DOHH2 (cell line): ENCODE measurements around the gene SEC14L3.

Source experiments
- H3F3A ChIP-seq: fragments of 200-600 bp; sonication (generic), shearing (Covaris generic); 2 replicates; pipeline ENCODE4 v1.6.0; 2016; ENCODE audit warnings: antibody characterized with exemption, mild to moderate bottlenecking; ENCODE audit not compliant: control insufficient read depth, insufficient read depth
- H3K27ac ChIP-seq: fragments of 200-600 bp; sonication (generic); 2 replicates; pipeline ENCODE4 v1.5.1; 2014; ENCODE audit warnings: low read depth, mild to moderate bottlenecking, low read length, moderate library complexity
- H3K27me3 ChIP-seq: fragments of 200-600 bp; sonication (generic); 2 replicates; pipeline ENCODE4 v1.6.1; 2014; ENCODE audit warnings: mild to moderate bottlenecking, low read length, mixed read lengths; ENCODE audit not compliant: control insufficient read depth
- H3K36me3 ChIP-seq: fragments of 200-600 bp; sonication (generic); 2 replicates; pipeline ENCODE4 v1.6.1; 2014; ENCODE audit warnings: mild to moderate bottlenecking, low read length, moderate library complexity, mixed read lengths; ENCODE audit not compliant: control insufficient read depth
- H3K4me1 ChIP-seq: fragments of 200-600 bp; sonication (generic); 2 replicates; pipeline ENCODE4 v1.6.1; 2014; ENCODE audit warnings: mild to moderate bottlenecking, low read length, mixed read lengths; ENCODE audit not compliant: control insufficient read depth
- H3K4me2 ChIP-seq: fragments of 200-600 bp; sonication (generic); 2 replicates; pipeline ENCODE4 v1.6.0; 2014; ENCODE audit warnings: mild to moderate bottlenecking, low read length, moderate library complexity
- H3K4me3 ChIP-seq: fragments of 200-600 bp; sonication (generic); 2 replicates; pipeline ENCODE4 v1.5.1; 2014; ENCODE audit warnings: mild to moderate bottlenecking, low read length, mixed read lengths
- H3K79me2 ChIP-seq: fragments of 200-600 bp; sonication (generic); 2 replicates; pipeline ENCODE4 v1.6.1; 2014; ENCODE audit warnings: mild to moderate bottlenecking, low read length, mixed read lengths; ENCODE audit not compliant: control insufficient read depth
- H3K9me2 ChIP-seq: fragments of 200-600 bp; sonication (generic); replicated peaks from 2 replicates; pipeline ENCODE4 v1.6.1; 2014; ENCODE audit warnings: mild to moderate bottlenecking, low read length, mixed read lengths; ENCODE audit not compliant: control insufficient read depth
- H3K9me3 ChIP-seq: fragments of 200-600 bp; sonication (generic); 2 replicates; pipeline ENCODE4 v1.6.1; 2014; ENCODE audit warnings: antibody characterized with exemption, low read length, mixed read lengths; ENCODE audit not compliant: control insufficient read depth, insufficient read depth
- H4K20me1 ChIP-seq: fragments of 200-600 bp; sonication (generic); 2 replicates; pipeline ENCODE4 v1.6.0; 2014; ENCODE audit warnings: low read depth, mild to moderate bottlenecking, antibody characterized with exemption, low read length, moderate library complexity; ENCODE audit not compliant: control insufficient read depth, insufficient read depth
- CTCF ChIP-seq: fragments of 200-600 bp; sonication (generic); IDR thresholded peaks from one replicate; pipeline ENCODE4 v1.5.1; 2014; ENCODE audit warnings: antibody characterized with exemption, mild to moderate bottlenecking, low read depth, low read length; ENCODE audit not compliant: poor library complexity, severe bottlenecking
- EZH2phosphoT487 ChIP-seq: fragments of 200-600 bp; sonication (generic); IDR thresholded peaks from 2 replicates; pipeline ENCODE4 v1.6.1; 2017; ENCODE audit warnings: borderline replicate concordance, mild to moderate bottlenecking, antibody characterized with exemption, low read length, moderate library complexity, mixed read lengths

SEC14L3 gene

GRCh38 chr22:30441088-30441487 lies 30.7 kb downstream of the SEC14L3 start:
- Histone ChIP-seq H3K27me3 (peaks cover 6% of the 10 kb centered on the region), H3K9me3 (peaks cover 2% of the 10 kb centered on the region; the same call in 1 of the 2 replicates)

GRCh38 chr22:30439836-30440235 lies 32.0 kb downstream of the SEC14L3 start:
- no peak overlapping the region for H3K27ac ChIP-seq
- H4K20me1 ChIP-seq, result no peaks in the 10 kb centered on the region
- no peaks in the 10 kb centered on the region for H3K27me3 ChIP-seq
- H3K79me2 ChIP-seq, result no peaks in the 10 kb centered on the region
- TF ChIP-seq EZH2phosphoT487 (no peak), CTCF (no peak)
- H3K4me3 ChIP-seq, result no peak overlapping the region
- no peaks in the 10 kb centered on the region for H3K9me2 ChIP-seq
- H3K4me1 ChIP-seq, result peaks cover 37% of the 10 kb centered on the region
- peaks cover 4% of the 10 kb centered on the region; the same call in 1 of the 2 replicates for H3K9me3 ChIP-seq
- peaks cover 6% of the 10 kb centered on the region; the same call in 1 of the 2 replicates for H3F3A ChIP-seq
- peaks cover 4% of the 10 kb centered on the region; the same call in 1 of the 2 replicates for H3K36me3 ChIP-seq
- no peak overlapping the region for H3K4me2 ChIP-seq

More at GRCh38 chr22:30441088-30441487, 30.7 kb downstream of the SEC14L3 start:
- H3K27ac ChIP-seq, result no peak overlapping the region
- no peaks in the 10 kb centered on the region for H3K79me2 ChIP-seq
- H3K9me2 ChIP-seq, result no peaks in the 10 kb centered on the region
- no peak overlapping the region for H3K4me3 ChIP-seq
- H3F3A ChIP-seq, result peaks cover 6% of the 10 kb centered on the region; the same call in 1 of the 2 replicates
- no peaks in the 10 kb centered on the region; the same call in 1 of the 2 replicates for H3K36me3 ChIP-seq
- H3K4me2 ChIP-seq, result no peak overlapping the region
- no peaks in the 10 kb centered on the region for H4K20me1 ChIP-seq
- TF ChIP-seq EZH2phosphoT487 (no peak), CTCF (no peak)
- H3K4me1 ChIP-seq, result peaks cover 33% of the 10 kb centered on the region

- peaks cover 4% of the 10 kb centered on the region; the same call in 1 of the 2 replicates for H3K9me3 ChIP-seq
- TF ChIP-seq CTCF (no peak), EZH2phosphoT487 (no peak)
- H3K9me2 ChIP-seq, result no peaks in the 10 kb centered on the region
- peaks cover 6% of the 10 kb centered on the region; the same call in 1 of the 2 replicates for H3F3A ChIP-seq
- no peak overlapping the region for H3K27ac ChIP-seq
- peaks cover 38% of the 10 kb centered on the region for H3K4me1 ChIP-seq
- peaks cover 9% of the 10 kb centered on the region for H3K36me3 ChIP-seq
- no peaks in the 10 kb centered on the region for H3K79me2 ChIP-seq
- H3K4me3 ChIP-seq, result no peak overlapping the region
- no peaks in the 10 kb centered on the region for H4K20me1 ChIP-seq
- no peaks in the 10 kb centered on the region for H3K27me3 ChIP-seq
- no peak overlapping the region for H3K4me2 ChIP-seq
Observed at GRCh38 chr22:30439226-30439625, 32.6 kb downstream of the SEC14L3 start.
